GM23248 (cell line): ENCODE data around the gene FUNDC2.

ENCODE experiments used
- EZH2 ChIP-seq: fragments of 200-600 bp; sonication (generic); IDR thresholded peaks from 2 replicates; pipeline ENCODE4 v1.6.1; 2018; ENCODE audit warnings: antibody characterized with exemption, mild to moderate bottlenecking; ENCODE audit not compliant: insufficient read depth, poor library complexity, severe bottlenecking
- EZH2phosphoT487 ChIP-seq: fragments of 200-600 bp; sonication (generic); IDR thresholded peaks from 2 replicates; pipeline ENCODE4 v1.6.1; 2018; ENCODE audit warnings: antibody characterized with exemption, moderate library complexity, mild to moderate bottlenecking, low read depth; ENCODE audit not compliant: insufficient read depth

- TF ChIP-seq EZH2 (no peak), EZH2phosphoT487 (no peak)
Observed at GRCh38 chrX:155070038-155070437, 43.4 kb downstream of the FUNDC2 start.
